ENCODE data around the gene TXK. TPM values are rescaled to one million over a fixed set of nuclear protein-coding genes. Genes with fewer than 3 reads are reported as not detected.

Gene TXK
- not detected in 2 replicates for total RNA-seq

DNA sequence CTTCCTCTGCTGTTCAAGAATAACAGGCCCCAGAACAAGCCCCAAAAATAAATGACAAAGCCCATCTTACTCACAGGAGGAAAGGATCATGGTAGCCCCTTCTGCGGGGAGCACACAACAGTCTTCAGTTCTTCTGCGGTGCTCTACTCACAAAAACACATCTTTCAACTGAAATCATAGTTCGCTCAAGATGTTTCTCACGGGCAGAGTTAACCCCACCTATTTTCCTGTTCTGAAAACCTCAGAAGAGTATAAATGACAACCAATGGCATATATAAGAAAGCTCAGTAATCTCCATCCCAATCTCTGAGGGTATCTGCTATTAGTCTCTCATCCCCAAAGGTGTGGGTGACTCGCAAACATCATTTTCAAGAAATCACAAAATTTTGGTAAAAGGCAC is at the start of gene TXK:
Gene TXK (minus strand): TSS at position 170 of the 400 bp plus-strand sequence. CDS start 80 bp downstream, at position 90.

Other genes starting within 250 kb of the TXK start
- 4.3 and 5.7 TPM in 2 replicates for gene NFXL1, start 219.7 kb downstream of the TXK start, total RNA-seq
- gene CNGA1, start 117.6 kb downstream of the TXK start, total RNA-seq: not detected in 2 replicates
- gene NIPAL1, start 117.5 kb downstream of the TXK start, total RNA-seq: under 0.01 TPM in 1 of 2 replicates, not detected in the other
- gene TEC, start 135.6 kb upstream of the TXK start, total RNA-seq: 0.09 TPM in 1 of 2 replicates, not detected in the other
- 24.3 and 41.0 TPM in 2 replicates for gene SLAIN2, start 207.3 kb upstream of the TXK start, total RNA-seq

All from pericardium fibroblast (primary cell).